SK-N-SH (cell line): ENCODE results near the gene WWOX. TPM values are rescaled to one million over a fixed set of nuclear protein-coding genes. Genes with fewer than 3 reads are reported as not detected.

Source experiments
- CTCF ChIA-PET: fragments of 300-600, 350-600 bp; formaldehyde crosslinking; extraction: SDS; loops from one replicate; lab custom pipeline; 2021; lab: Yijun Ruan, JAX
- POLR2A ChIA-PET: fragments of 350-600 bp; sonication (Branson Sonifier 250); formaldehyde crosslinking; extraction: SDS; loops from one replicate; lab custom pipeline; 2020; ENCODE audit warnings: antibody characterized with exemption, inconsistent platforms; lab: Yijun Ruan, JAX
- DNase-seq: peaks from one replicate; pipeline ENCODE4 v3.0.0; 2012
- H2AFZ ChIP-seq: fragments of 200-600 bp; sonication (generic); 2 replicates; pipeline ENCODE4 v1.8.1; 2016; ENCODE audit warnings: antibody characterized with exemption, mild to moderate bottlenecking, low read depth
- H3F3A ChIP-seq: fragments of 200-600 bp; sonication (generic); replicated peaks from 2 replicates; pipeline ENCODE3; 2016; ENCODE audit warnings: antibody characterized with exemption, mild to moderate bottlenecking; ENCODE audit not compliant: insufficient read depth
- H3K27ac ChIP-seq, 2 experiments: fragments of 200-500 bp in 1 of 2; fragments of 200-600 bp in 1 of 2; sonication (Bioruptor generic) in 1 of 2; sonication (generic), shearing (Covaris generic) in 1 of 2; 2 replicates each; pipeline versions ENCODE4 v1.5.1 to v1.6.1; 2014 to 2016; ENCODE audit warnings: low read depth in 2 of 2, inconsistent platforms in 1 of 2, low read length in 1 of 2, mild to moderate bottlenecking in 1 of 2, mixed read lengths in 1 of 2
- H3K27me3 ChIP-seq: fragments of 200-600 bp; sonication (generic), shearing (Covaris generic); 2 replicates; pipeline ENCODE4 v1.6.1; 2016; ENCODE audit warnings: mixed run types; ENCODE audit not compliant: insufficient read depth
- H3K36me3 ChIP-seq, 2 experiments: fragments of 200-500 bp in 1 of 2; fragments of 200-600 bp in 1 of 2; sonication (Bioruptor generic) in 1 of 2; sonication (generic) in 1 of 2; replicated peaks in 1 of 2; 2 replicates each; pipeline versions ENCODE3 to v1.5.1; 2014 to 2016; ENCODE audit warnings: low read length in 1 of 2, mild to moderate bottlenecking in 1 of 2; ENCODE audit not compliant: insufficient read depth in 2 of 2, control insufficient read depth in 1 of 2
- H3K4me1 ChIP-seq, 2 experiments: fragments of 200-500 bp in 1 of 2; fragments of 200-600 bp in 1 of 2; sonication (Bioruptor generic) in 1 of 2; sonication (generic), shearing (Covaris generic) in 1 of 2; 2 replicates each; pipeline versions ENCODE4 v1.5.1 to v1.6.1; 2014 to 2016; ENCODE audit warnings: low read depth in 1 of 2, low read length in 1 of 2, mixed run types in 1 of 2; ENCODE audit not compliant: insufficient read depth in 2 of 2, control insufficient read depth in 1 of 2
- H3K4me2 ChIP-seq: fragments of 200-600 bp; sonication (generic), shearing (Covaris generic); 2 replicates; pipeline ENCODE4 v1.6.1; 2017; ENCODE audit warnings: mixed run types
- H3K4me3 ChIP-seq, 2 experiments: fragments of 200-500 bp in 1 of 2; fragments of 200-600 bp in 1 of 2; sonication (Bioruptor generic) in 1 of 2; sonication (generic), shearing (Covaris generic) in 1 of 2; 2 replicates each; pipeline versions ENCODE4 v1.5.1 to v1.8.1; 2014 to 2016; ENCODE audit warnings: low read depth in 2 of 2, inconsistent platforms in 1 of 2, low read length in 1 of 2, mild to moderate bottlenecking in 1 of 2, mixed read lengths in 1 of 2, moderate library complexity in 1 of 2
- H3K79me2 ChIP-seq: fragments of 200-600 bp; sonication (generic); 2 replicates; pipeline ENCODE4 v1.8.1; 2017; ENCODE audit warnings: mild to moderate bottlenecking; ENCODE audit not compliant: insufficient read depth
- H3K9ac ChIP-seq: fragments of 200-600 bp; sonication (generic); 2 replicates; pipeline ENCODE4 v1.6.1; 2017; ENCODE audit warnings: mixed run types
- H3K9me2 ChIP-seq: fragments of 200-600 bp; sonication (generic); 2 replicates; pipeline ENCODE4 v1.6.1; 2017; ENCODE audit warnings: mixed run types
- H3K9me3 ChIP-seq: fragments of 200-600 bp; sonication (generic); 2 replicates; pipeline ENCODE4 v1.6.1; 2017; ENCODE audit warnings: mixed run types, mild to moderate bottlenecking, moderate library complexity
- H4K20me1 ChIP-seq: fragments of 200-600 bp; sonication (generic); 2 replicates; pipeline ENCODE4 v1.6.1; 2017; ENCODE audit warnings: mild to moderate bottlenecking, mixed run types; ENCODE audit not compliant: insufficient read depth
- CHD2 ChIP-seq: fragments of 150-350 bp; IDR thresholded peaks from 2 replicates; pipeline ENCODE4 v1.6.1; 2018; ENCODE audit warnings: low read length; ENCODE audit not compliant: partially characterized antibody
- CTCF ChIP-seq: fragments of 200-600 bp; sonication (generic); IDR thresholded peaks from 2 replicates; pipeline ENCODE4 v1.6.1; 2017; ENCODE audit warnings: antibody characterized with exemption, mild to moderate bottlenecking, moderate library complexity
- FOSL2 ChIP-seq: IDR thresholded peaks from 2 replicates; pipeline ENCODE4 v1.4.0; 2012; ENCODE audit warnings: low read depth, mild to moderate bottlenecking, moderate library complexity, borderline replicate concordance
- FOXM1 ChIP-seq: IDR thresholded peaks from 2 replicates; pipeline ENCODE4 v1.4.0; 2012; ENCODE audit warnings: low read depth, mild to moderate bottlenecking
- GABPA ChIP-seq: IDR thresholded peaks from 2 replicates; pipeline ENCODE4 v1.4.0; 2012; ENCODE audit warnings: low read depth, mild to moderate bottlenecking
- GATA2 ChIP-seq: sonication (generic); formaldehyde crosslinking; IDR thresholded peaks from 2 replicates; pipeline ENCODE4 v1.5.0; 2020; ENCODE audit warnings: mild to moderate bottlenecking, missing genetic modification reagents
- IRF3 ChIP-seq: fragments of 150-350 bp; IDR thresholded peaks from 2 replicates; pipeline ENCODE4 v1.6.1; 2016; ENCODE audit warnings: mild to moderate bottlenecking, low read depth, low read length
- MAX ChIP-seq: IDR thresholded peaks from 2 replicates; pipeline ENCODE4 v1.4.0; 2012; ENCODE audit warnings: low read depth
- NFIC ChIP-seq: IDR thresholded peaks from 2 replicates; pipeline ENCODE4 v1.4.0; 2012; ENCODE audit warnings: borderline replicate concordance
- NRF1 ChIP-seq: IDR thresholded peaks from 2 replicates; pipeline ENCODE4 v1.6.1; 2012; ENCODE audit warnings: low read depth, mild to moderate bottlenecking, low read length
- PBX3 ChIP-seq: IDR thresholded peaks from 2 replicates; pipeline ENCODE4; 2012
- POLR2AphosphoS5 ChIP-seq: IDR thresholded peaks from 2 replicates; pipeline ENCODE4 v1.6.1; 2012; ENCODE audit warnings: low read depth, low read length
- REST ChIP-seq: IDR thresholded peaks from 2 replicates; pipeline ENCODE4 v1.6.1; 2012; ENCODE audit warnings: mild to moderate bottlenecking, low read depth, low read length, moderate library complexity
- RFX5 ChIP-seq: IDR thresholded peaks from 2 replicates; pipeline ENCODE4 v1.6.1; 2012; ENCODE audit warnings: mild to moderate bottlenecking, improper control_type of control experiment, low read length
- RXRA ChIP-seq: IDR thresholded peaks from 2 replicates; pipeline ENCODE4 v1.4.0; 2012; ENCODE audit warnings: low read depth, mild to moderate bottlenecking, borderline replicate concordance
- TCF12 ChIP-seq: IDR thresholded peaks from 2 replicates; pipeline ENCODE4 v1.4.0; 2012
- TEAD4 ChIP-seq: IDR thresholded peaks from 2 replicates; pipeline ENCODE4 v1.4.0; 2012; ENCODE audit warnings: mild to moderate bottlenecking, borderline replicate concordance; ENCODE audit not compliant: insufficient read depth
- USF1 ChIP-seq: IDR thresholded peaks from 2 replicates; pipeline ENCODE4 v1.4.0; 2012; ENCODE audit warnings: low read depth, borderline replicate concordance
- USF2 ChIP-seq: fragments of 150-350 bp; IDR thresholded peaks from 2 replicates; pipeline ENCODE4 v1.6.1; 2017; ENCODE audit warnings: antibody characterized with exemption, low read length, low read depth, borderline replicate concordance
- WGBS: methylation state at CpG from one replicate; pipeline ENCODE4 v1.1.6; 2017; ENCODE audit warnings: low lambda C conversion rate; 5-methylcytosine and 5-hydroxymethylcytosine counted together
- polyA plus RNA-seq, 3 experiments: library from polyadenylated mRNA; depleted of rRNA; stranded (reverse); fragments of >200 nt; gene quantifications; 2 replicates each; pipeline ENCODE4 v1.2.3, GENCODE V29; 2012

WWOX gene
- polyA plus RNA-seq, 1 of the 3 experiments (the other 2 are of a cell fraction), result 10.8 TPM

GRCh38 chr16:78284957-78285434, 185.5 kb downstream of the WWOX start:
- POLR2A ChIA-PET, result no interaction called here
- no peaks in the 10 kb centered on the region for H3K79me2 ChIP-seq
- H3K4me3 ChIP-seq, result no peak overlapping the region
- no peaks in the 10 kb centered on the region for H4K20me1 ChIP-seq
- no peak overlapping the region for H3K9ac ChIP-seq
- DNase-seq, result no peak
- H3K4me2 ChIP-seq, result no peak overlapping the region
- no peaks in the 10 kb centered on the region for H3K9me3 ChIP-seq
- no peaks in the 10 kb centered on the region for H3F3A ChIP-seq
- TF ChIP-seq NRF1 (no peak), MAX (no peak), CHD2 (no peak), FOSL2 (no peak), USF1 (no peak), CTCF (no peak), REST (no peak), POLR2AphosphoS5 (no peak), FOXM1 (no peak), TEAD4 (no peak), GABPA (no peak), NFIC (no peak), RFX5 (no peak), PBX3 (no peak), TCF12 (no peak), USF2 (no peak), GATA2 (CRISPR knock-in tag) (no peak), IRF3 (no peak), RXRA (no peak)
- H3K9me2 ChIP-seq, result no peaks in the 10 kb centered on the region
- H3K4me1 ChIP-seq, result no peaks in the 10 kb centered on the region; a peak in 1 of 4 replicates
- CTCF ChIA-PET, result no interaction called here
- H3K36me3 ChIP-seq, result no peaks in the 10 kb centered on the region
- H3K27me3 ChIP-seq, result no peaks in the 10 kb centered on the region
- no peak overlapping the region for H3K27ac ChIP-seq
- 76% methylated on average over 3 of the region's 3 CpGs for WGBS
- H2AFZ ChIP-seq, result no peak overlapping the region
